GM03348 (cell line): ENCODE data around the gene FAF1.
"Not testable (repeated sequence)": the region's sequence is repeated elsewhere in the genome, so short reads cannot be mapped to it uniquely, and the experiment has no call there.

Source experiments
- DNase-seq: peaks from one replicate; pipeline ENCODE4 v3.0.0; 2012; ENCODE audit warnings: low spot score

FAF1 gene

GRCh38 chr1:50774759-50775351 is 185.2 kb downstream of the FAF1 start:
- peak; percentile 64 for DNase-seq

GRCh38 chr1:50766688-50767087 is 193.4 kb downstream of the FAF1 start:
- no peak for DNase-seq

- not testable (repeated sequence) for DNase-seq
These were observed 203.5 kb downstream of the FAF1 start for GRCh38 chr1:50756543-50756942.

- DNase-seq = not testable (repeated sequence)
These were observed 205.3 kb downstream of the FAF1 start for GRCh38 chr1:50754764-50755163.

GRCh38 chr1:50750021-50750619 is 209.9 kb downstream of the FAF1 start:
- peak; percentile 70 for DNase-seq

- no peak for DNase-seq
These were observed 212.7 kb downstream of the FAF1 start for GRCh38 chr1:50747394-50747793.

DNA sequence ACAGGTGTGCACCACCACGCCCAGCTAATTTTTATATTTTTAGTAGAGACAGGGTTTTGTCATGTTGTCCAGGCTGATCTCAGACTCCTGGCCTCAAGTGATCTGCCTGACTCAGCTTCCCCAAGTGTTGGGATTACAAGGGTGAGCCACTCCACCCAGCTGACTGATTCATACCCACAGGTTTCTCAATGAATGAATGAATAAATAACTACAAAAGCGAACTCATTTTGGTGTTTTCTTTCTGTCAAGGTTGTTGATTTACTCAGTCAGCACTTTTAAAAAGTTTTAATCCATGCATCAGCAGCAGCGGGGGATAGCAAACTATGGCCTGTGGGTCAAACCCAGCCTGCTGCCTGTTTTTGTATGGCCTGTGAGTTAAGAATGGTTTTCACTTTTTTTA is 217.5 kb downstream of the FAF1 start:
- no peak for DNase-seq

GRCh38 chr1:50739125-50739524 is 220.9 kb downstream of the FAF1 start:
- DNase-seq = no peak

DNA sequence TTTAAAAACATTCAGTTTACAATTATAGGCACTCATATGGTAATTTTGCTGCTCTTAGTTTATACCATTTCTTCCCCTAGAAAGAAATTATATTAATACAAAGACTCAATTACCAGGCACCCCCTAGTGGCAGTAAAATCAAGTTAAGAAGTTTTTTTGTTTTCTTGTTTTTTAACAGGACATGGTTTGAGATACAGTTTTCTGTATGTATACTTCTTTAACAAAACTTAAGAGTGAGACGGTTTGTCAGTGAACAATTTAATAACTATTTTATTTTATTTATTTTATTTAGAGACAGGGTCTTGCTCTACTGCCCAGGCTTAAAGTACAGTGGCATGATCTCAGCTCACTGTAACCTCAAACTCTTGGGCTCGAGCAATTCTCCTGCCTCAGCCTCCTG is 224.6 kb downstream of the FAF1 start:
- DNase-seq = peak; percentile 55

GRCh38 chr1:50727578-50727977 is 232.5 kb downstream of the FAF1 start:
- not testable (repeated sequence) for DNase-seq

DNA sequence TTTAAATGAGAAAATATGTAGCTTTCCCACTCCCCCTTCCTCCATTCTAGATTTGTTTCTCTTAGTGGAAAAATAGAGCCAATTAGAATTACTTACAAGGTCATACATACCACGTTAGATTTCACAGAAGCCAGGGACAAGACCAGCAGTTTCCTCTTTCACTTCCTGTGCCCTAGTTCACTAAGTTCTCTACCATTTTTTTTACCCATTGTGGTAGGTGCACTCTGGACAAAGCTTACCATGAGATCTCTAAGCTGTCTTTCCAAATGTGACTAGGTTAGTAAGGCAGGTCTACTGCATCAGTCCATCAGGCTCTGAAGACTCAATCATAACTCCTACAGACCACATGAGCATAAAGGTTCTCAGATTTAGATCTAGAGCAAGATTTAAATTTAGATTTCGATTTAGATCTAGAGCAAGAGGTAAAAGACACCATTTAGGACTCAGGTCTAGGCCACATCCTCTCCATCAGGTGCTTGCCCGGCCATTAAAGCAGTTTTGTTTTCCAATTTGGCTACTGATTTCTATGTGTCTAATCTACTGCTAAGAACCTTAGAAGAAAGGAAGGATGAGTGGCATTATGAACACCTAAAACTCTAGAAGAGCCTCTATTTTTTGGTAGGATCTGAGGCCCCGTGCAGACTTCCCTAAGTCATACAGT is 235.3 kb downstream of the FAF1 start:
- no peak for DNase-seq

GRCh38 chr1:50720457-50721053 is 239.5 kb downstream of the FAF1 start:
- no peak for DNase-seq

DNA sequence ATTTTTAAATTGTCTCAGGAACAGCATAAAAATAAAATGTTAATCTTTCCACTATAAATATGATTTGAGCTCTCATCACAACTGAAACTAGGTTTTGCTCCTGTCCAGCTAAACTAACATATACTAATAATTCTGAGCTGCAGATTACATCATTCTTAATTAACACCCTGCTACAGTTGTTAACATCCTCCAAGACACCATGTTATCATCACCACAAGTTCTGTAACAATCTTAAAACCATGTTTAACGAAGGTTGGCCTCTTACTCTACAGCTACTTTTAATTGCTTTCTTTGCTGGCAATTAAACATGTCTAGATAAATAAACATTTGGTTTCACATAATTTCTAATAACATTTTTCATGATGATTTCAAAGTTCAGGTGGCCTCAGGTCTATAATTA is 240.9 kb downstream of the FAF1 start:
- DNase-seq = no peak

DNA sequence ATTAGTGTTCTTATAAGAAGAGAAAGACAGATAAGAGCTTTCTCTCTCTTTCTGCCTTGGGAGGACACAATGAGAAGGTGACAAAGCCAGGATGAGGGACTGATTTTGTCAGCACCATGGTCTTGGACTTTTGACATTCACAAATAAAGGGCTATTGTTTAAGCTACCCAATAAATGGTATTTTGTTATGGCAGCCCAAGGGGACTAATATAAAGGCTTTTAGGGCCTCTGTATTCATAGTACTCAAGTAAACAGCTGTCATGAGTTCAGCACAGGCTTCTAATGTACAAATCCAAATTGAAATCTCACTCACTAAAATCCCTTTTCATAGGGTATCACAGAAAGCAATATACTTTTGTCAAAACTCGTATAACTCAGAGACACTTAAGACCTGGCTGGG is 242.7 kb downstream of the FAF1 start:
- DNase-seq = no peak

DNA sequence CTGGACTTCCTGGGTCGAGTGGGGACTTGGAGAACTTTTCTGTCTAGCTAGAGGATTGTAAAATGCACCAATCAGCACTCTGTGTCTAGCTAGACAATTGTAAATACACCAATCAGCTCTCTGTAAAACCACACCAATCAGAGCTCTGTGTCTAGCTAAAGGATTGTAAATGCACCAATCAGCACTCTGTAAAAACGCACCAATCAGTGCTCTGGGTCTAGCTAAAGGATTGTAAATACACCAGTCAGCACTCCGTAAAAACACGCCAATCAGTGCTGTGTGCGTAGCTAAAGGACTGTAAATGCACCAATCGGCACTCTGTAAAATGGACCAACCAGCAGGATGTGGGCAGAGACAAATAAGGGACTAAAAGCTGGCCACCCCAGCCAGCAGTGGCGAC is 243.6 kb downstream of the FAF1 start:
- not testable (repeated sequence) for DNase-seq

DNA sequence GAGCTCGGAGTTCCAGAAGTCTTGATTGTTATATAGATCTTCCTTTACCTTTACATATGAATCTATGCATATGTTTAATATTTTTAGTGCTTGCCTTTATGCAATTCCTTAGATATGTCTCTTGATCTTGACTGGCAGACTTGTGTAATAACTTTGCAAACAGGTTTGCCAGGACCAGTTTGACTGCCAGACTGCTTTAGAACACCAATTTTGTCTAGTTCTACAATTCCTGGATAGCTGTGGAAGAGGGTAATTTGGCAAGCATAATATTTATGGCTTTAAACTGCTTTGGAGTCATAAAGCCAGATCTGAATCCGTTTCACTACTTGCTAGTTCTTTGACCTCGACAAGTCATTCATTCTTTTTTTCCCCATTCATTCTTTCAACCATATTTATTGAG is 250.0 kb downstream of the FAF1 start:
- DNase-seq = no peak

GRCh38 chr1:50707824-50708223 is 252.2 kb downstream of the FAF1 start:
- DNase-seq = no peak

DNA sequence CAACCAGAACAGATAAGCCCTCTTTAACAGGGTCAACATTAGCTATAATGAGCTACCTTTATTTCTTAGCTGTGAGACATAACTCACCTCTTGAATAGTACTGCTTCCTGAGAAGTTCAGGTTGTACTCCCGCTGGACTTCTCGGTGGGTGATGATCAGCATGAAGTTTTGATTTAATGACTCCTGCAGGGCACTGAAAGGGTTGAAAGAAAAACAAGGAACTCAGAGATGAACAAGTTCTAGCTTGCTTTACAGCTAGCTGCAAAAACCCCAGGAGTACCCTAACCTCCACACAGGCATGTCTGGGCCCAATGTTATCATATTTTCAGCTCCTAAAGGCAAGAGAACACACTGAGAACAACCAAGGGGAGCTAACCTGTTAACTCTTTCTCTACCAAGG is 254.4 kb downstream of the FAF1 start:
- no peak for DNase-seq

DNA sequence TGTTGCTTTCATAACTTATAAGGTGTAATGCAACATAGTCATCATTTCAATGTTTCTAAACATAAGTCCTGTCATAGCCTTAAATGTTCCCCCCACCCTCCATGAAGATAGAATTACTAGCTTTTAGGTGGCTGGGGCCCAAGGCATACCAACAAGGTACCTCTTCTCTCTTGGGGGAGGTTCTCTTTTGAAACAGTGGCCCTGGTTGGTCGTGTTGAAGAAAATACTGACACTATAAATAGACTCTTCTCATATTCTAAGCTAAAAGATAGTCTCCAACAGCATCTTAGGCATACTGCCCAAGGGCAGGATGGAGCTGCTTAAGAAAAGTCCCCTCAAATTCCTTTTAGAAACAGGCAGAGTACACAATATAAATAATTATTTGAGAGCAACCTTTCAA is 255.0 kb downstream of the FAF1 start:
- DNase-seq = no peak

DNA sequence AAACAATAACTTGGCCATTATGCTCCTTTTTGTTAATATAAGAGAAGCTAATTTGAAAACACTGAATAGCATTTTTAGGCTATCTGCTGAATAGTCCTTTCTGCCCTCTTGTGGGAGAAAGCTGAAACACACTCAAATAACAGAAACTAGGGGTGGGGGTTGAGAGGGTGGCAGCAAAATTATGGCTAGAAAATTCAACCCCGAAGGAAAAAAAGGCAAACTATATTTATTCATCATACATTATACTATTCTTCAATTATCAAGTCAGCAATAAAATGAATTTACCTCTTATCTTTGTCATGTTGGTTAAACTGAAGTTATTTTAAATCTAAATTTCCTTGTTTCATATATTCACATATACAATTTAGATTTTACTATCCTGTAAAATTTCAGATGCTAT is 255.9 kb downstream of the FAF1 start:
- DNase-seq = peak; percentile 70

- DNase-seq = no peak
These were observed 256.8 kb downstream of the FAF1 start for GRCh38 chr1:50703240-50703639.

DNA sequence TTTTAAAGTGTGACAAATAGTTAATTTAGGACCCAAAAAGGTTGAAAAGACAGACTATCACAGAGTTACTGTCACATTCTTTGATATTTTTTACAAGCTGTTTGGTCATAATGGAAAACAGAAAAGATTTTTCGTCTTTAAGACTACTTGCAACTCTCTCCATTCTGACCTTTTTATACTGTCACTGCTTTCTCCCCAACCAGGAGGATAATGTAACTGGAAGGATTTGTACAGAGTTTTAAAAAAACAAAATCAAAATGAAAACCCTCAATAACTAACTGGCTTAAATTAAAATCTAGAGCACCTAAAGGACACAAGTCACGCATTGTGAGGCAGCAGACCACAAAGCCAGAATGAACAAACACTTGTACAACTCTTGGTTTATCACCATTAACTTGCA is 257.7 kb downstream of the FAF1 start:
- DNase-seq = no peak

GRCh38 chr1:50701706-50702317 is 258.3 kb downstream of the FAF1 start:
- no peak for DNase-seq
